Fibroblast of the aortic adventitia (primary cell): ENCODE data around the gene SOX18. TPM values are rescaled to one million over a fixed set of nuclear protein-coding genes. Genes with fewer than 3 reads are reported as not detected.
A peak's percentile ranks its signal among the peaks of the same experiment; 100 is the strongest.

Experiments
- DNase-seq: peaks from one replicate; pipeline ENCODE4 v3.0.0-alpha.2; 2010; ENCODE audit warnings: low read depth
- H3K4me3 ChIP-seq: 2 replicates; pipeline ENCODE4 v1.5.1; 2011; ENCODE audit warnings: low read depth, mild to moderate bottlenecking, control low read depth, low read length, moderate library complexity
- total RNA-seq: library from RNA; depleted of rRNA; stranded (reverse); fragments of >200 nt; gene quantifications from 2 replicates; pipeline ENCODE4 v1.2.3, GENCODE V29; 2012; ENCODE audit warnings: low replicate concordance
- TF ChIP-seq, protein P1 (sequence below): IDR thresholded peaks from 2 replicates; pipeline ENCODE4 v1.5.1; 2011; ENCODE audit warnings: mild to moderate bottlenecking, low read length, control low read depth, inconsistent platforms; ENCODE audit not compliant: insufficient read depth

SOX18 gene
- total RNA-seq, 1 donor, result not detected

DNA sequence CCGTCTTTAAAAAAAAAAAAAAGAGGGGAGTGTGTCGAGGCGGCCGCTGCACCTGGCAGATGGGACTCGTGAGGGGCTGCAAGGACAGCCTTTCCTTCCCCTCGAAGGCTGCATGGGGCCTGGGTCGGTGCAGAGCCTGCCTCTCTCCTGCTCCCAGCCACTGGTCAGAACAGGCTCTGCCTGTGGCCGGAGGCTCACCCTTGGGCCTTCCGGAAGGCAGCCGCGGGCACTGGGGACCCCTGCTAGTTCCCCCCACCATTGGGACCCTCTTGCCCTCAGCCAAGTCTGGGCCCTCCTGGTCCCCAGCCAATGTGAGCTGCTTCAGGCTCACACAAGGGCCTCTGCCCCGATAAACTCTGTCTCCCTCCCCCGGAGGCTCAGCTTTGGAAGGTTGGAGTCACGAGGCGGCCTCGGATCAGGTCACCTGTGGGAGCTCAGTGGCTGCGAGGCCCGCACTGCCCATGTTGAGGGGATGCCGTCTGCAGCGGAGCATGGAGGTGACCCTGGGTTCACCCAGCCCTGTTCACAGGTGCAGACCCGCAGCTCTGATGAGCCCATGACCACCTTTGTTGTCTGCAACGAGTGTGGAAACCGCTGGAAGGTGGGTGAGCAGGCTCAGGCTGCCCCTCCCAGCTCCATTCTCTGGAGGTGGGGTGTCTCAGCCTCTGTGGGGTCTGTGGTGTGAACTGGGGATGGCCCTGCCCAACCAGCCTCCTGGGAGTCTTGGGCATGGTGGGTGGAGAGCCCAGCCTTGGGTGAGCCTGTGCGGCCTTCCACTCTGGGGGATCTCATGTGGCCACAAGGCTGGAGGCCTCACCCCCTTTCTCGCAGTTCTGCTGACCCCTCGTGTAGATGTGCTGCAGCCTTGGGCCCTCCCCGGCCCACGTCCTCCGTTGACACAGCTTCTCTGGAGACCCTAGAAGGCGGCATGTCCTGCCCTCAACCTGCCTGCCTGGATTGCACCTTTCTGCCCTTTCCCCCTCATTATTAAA, 22.2 kb upstream of the SOX18 start:
- H3K4me3 ChIP-seq, result no peak overlapping the region
- TF ChIP-seq, protein P1, sequence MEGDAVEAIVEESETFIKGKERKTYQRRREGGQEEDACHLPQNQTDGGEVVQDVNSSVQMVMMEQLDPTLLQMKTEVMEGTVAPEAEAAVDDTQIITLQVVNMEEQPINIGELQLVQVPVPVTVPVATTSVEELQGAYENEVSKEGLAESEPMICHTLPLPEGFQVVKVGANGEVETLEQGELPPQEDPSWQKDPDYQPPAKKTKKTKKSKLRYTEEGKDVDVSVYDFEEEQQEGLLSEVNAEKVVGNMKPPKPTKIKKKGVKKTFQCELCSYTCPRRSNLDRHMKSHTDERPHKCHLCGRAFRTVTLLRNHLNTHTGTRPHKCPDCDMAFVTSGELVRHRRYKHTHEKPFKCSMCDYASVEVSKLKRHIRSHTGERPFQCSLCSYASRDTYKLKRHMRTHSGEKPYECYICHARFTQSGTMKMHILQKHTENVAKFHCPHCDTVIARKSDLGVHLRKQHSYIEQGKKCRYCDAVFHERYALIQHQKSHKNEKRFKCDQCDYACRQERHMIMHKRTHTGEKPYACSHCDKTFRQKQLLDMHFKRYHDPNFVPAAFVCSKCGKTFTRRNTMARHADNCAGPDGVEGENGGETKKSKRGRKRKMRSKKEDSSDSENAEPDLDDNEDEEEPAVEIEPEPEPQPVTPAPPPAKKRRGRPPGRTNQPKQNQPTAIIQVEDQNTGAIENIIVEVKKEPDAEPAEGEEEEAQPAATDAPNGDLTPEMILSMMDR, result no peak
- no peak for DNase-seq

DNA sequence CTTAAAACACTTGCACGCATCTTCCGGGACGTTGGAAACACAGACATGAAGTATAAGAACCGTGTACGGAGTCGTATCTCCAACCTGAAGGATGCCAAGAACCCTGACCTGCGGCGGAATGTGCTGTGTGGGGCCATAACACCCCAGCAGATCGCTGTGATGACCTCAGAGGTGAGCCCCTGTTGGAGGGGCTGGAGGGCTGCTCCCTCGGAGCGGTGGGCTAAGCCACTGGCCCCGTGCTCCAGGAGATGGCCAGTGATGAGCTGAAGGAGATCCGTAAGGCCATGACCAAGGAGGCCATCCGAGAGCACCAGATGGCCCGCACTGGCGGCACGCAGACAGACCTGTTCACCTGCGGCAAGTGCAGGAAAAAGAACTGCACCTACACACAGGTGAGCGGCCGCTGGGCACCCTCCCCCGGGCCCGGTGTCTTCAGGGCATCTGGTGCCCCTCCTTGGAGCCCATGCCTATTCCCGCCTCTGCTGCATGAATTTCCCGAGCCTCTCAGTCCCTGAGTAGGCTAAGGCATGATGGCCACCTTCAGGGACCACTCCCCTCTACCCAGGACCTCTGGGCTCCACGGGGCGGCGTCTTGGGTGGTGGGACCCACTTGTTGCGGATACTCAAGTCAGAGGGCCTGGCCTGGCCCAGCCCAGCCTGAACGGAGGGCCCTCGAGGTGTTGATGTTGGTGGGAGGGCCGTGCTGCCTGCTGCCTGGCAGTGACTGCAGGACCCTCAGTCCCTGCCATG, 21.0 kb upstream of the SOX18 start:
- H3K4me3 ChIP-seq, result no peak overlapping the region
- no peak for DNase-seq
- TF ChIP-seq, protein P1, result no peak

DNA sequence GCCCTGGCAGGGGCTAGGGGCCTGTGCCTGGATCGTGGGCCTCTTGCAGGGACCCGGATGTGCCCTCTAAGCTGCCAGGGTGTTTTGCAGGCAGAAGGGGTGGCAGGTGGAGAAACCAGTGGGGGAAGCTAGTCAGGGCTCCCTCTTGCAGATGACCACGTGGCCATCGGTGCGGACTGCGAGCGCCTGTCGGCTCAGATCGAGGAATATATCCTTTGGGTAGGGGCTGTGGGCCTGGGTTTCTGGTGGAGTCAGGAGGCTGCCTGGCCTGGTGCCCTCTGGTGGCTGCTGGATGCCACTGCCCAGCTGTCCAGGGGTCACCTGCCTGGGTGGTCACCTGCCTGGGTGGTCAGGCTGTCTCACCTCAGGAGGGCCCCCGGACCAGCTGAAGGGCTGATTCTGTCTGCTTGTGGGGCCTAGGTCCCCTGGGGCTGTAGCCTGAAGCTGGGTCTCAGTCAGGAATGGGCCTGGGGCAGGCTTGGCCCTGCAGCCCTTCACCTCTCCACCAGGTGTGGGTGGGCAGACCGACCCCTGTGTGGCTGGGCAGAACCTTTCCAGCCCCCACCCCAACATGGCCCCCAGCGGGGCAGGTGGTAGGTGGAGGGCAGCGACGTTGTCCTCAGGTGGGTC, 20.3 kb upstream of the SOX18 start:
- no peak overlapping the region for H3K4me3 ChIP-seq
- TF ChIP-seq, protein P1, result peak; percentile 75
- DNase-seq, result no peak

DNA sequence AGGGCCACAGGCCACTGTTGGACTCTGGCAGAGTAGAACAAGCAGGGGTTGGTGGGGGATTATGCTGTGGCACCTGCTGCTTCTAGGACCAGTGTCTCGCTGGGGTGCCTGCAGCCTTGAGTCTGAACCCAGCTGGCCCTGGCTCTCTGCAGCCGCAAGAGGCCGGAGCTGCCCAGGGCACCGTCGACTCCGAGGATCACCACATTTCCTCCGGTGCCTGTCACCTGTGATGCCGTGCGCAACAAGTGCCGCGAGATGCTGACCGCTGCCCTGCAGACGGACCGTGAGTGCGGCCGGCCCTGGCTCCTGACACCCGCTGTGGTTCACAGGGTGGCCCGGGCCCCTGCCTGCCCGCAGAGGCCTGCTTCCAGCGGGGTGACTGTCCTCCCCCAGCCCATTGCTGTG, 19.8 kb upstream of the SOX18 start:
- no peak for DNase-seq
- no peak overlapping the region for H3K4me3 ChIP-seq
- TF ChIP-seq, protein P1, result no peak

DNA sequence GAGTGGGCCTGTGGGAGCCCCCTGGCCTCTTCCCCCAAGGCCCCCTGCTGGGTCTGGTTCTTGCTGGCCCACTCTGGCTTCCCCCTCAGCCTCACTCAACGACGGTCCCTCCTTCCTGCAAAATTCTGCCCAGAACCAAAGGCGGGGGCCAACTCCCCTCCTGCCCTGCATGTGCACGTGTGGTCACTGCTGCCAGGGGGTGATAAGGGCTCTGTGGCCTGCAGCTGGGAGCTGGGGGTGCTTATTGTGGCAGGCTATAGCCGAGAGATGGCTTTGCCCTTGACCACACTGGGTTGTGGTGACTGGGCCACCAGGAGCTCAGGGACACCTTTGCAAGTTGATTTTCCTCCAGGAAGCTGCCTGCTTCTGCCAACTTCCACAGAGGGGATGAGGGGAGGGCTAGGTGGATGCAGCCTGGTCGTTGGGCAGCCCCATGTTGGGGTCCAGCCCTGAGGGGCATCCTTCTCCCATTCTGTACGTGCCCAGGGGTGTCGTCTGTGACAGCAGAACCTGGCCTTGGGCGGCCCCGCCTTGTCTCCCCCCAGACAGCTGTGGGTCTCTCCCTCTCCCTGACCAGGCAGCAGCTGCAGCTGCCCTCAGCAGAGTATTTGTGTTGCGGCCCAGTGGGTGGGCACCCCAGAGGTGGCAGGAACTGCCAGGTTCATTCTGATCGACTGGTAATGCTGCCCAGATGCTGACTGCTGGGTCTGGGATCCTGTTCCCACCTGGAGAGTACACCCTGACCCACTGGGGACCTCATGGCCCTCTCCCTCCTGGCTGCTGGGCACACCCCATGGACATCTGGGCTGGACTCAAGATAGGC, 19.2 kb upstream of the SOX18 start:
- DNase-seq, result no peak
- H3K4me3 ChIP-seq, result no peak overlapping the region
- TF ChIP-seq, protein P1, result no peak
